Left ventricle myocardium inferior (tissue), 1 donor: ENCODE measurements around the gene ATP6V1G2. TPM values are rescaled to one million over a fixed set of nuclear protein-coding genes. Genes with fewer than 3 reads are reported as not detected.

Source experiments
- DNase-seq: peaks from one replicate; pipeline ENCODE4 v3.0.0-alpha.2; 2020
- H3K27ac ChIP-seq: fragments of 200-600 bp; replicated peaks from 2 replicates; pipeline ENCODE4 v1.8.0; 2021
- H3K27me3 ChIP-seq: fragments of 200-600 bp; 2 replicates; pipeline ENCODE4 v1.8.0; 2021; ENCODE audit warnings: low read depth
- H3K36me3 ChIP-seq: fragments of 200-600 bp; 2 replicates; pipeline ENCODE4 v1.8.0; 2021
- H3K4me1 ChIP-seq: fragments of 200-600 bp; 2 replicates; pipeline ENCODE4 v1.8.0; 2021
- H3K4me3 ChIP-seq: fragments of 200-600 bp; 2 replicates; pipeline ENCODE4 v1.8.0; 2021; ENCODE audit warnings: mild to moderate bottlenecking, moderate library complexity
- H3K9me3 ChIP-seq: fragments of 200-600 bp; replicated peaks from 2 replicates; pipeline ENCODE4 v1.8.0; 2021
- CTCF ChIP-seq: fragments of 200-600 bp; IDR thresholded peaks from 2 replicates; pipeline ENCODE4 v1.8.0; 2021; ENCODE audit warnings: antibody characterized with exemption, mild to moderate bottlenecking, borderline replicate concordance
- intact Hi-C: fragments of 100-400 bp; cut with micrococcal nuclease; formaldehyde crosslinking; loops from one replicate; pipeline ENCODE4 v1.11.0; 2022
- total RNA-seq: library from RNA; stranded (reverse); fragmentation: NEBNext Ultra II Directional; extraction: Animal tissue kit (Norgen Biotek cat#: 25700); gene quantifications from one replicate; pipeline ENCODE4 v1.2.1, GENCODE V29; 2021
- donor health status: DM: no; HTN: yes; CAD: no; lungs with severe emphysema.

The ATP6V1G2 gene
- total RNA-seq, 1 donor from 2014 or later = 1.6 TPM

GRCh38 chr6:31546958-31547726, 734 bp upstream of the ATP6V1G2 start, which contains the start of gene NFKBIL1:
Gene NFKBIL1 (plus strand): TSS chr6:31547608. CDS start chr6:31547695, 87 bp downstream.
- Histone ChIP-seq H3K36me3 (peaks cover 27% of the 10 kb centered on the region), H3K27me3 (no peaks in the 10 kb centered on the region), H3K9me3 (no peaks in the 10 kb centered on the region), H3K4me3 (peak within 1 kb of the TSS; percentile 70), H3K27ac (peak within 1 kb of the TSS; percentile 93), H3K4me1 (peaks cover 42% of the 10 kb centered on the region)
- intact Hi-C loops = loop anchor here (1.0 kb wide), 1 partner anchor 51 kb away; no protein-coding TSS in a partner anchor
- TF ChIP-seq CTCF = no peak
- peak; percentile 97 for DNase-seq

- no peak overlapping the region for H3K4me3 ChIP-seq
- TF ChIP-seq CTCF = no peak
- H3K36me3 ChIP-seq = peaks cover 16% of the 10 kb centered on the region
- DNase-seq = no peak
- intact Hi-C loops = no loop called here
- no peaks in the 10 kb centered on the region for H3K9me3 ChIP-seq
- no peaks in the 10 kb centered on the region for H3K27me3 ChIP-seq
- peaks cover 50% of the 10 kb centered on the region for H3K4me1 ChIP-seq
- no peak overlapping the region for H3K27ac ChIP-seq
Measured at GRCh38 chr6:31545291-31545690, 1.1 kb downstream of the ATP6V1G2 start.

GRCh38 chr6:31544676-31545075, 1.7 kb downstream of the ATP6V1G2 start:
- intact Hi-C loops = no loop called here
- Histone ChIP-seq H3K9me3 (no peaks in the 10 kb centered on the region), H3K27me3 (no peaks in the 10 kb centered on the region), H3K36me3 (peaks cover 16% of the 10 kb centered on the region), H3K27ac (no peak overlapping the region), H3K4me1 (peaks cover 57% of the 10 kb centered on the region), H3K4me3 (no peak overlapping the region)
- no peak for DNase-seq
- no peak for TF ChIP-seq CTCF

GRCh38 chr6:31543639-31544038, 2.8 kb downstream of the ATP6V1G2 start:
- no peaks in the 10 kb centered on the region for H3K27me3 ChIP-seq
- H3K4me3 ChIP-seq = no peak overlapping the region
- H3K9me3 ChIP-seq = no peaks in the 10 kb centered on the region
- no peak for DNase-seq
- TF ChIP-seq CTCF = no peak
- peak overlapping the region; percentile 92 for H3K27ac ChIP-seq
- peaks cover 17% of the 10 kb centered on the region for H3K36me3 ChIP-seq
- H3K4me1 ChIP-seq = peaks cover 59% of the 10 kb centered on the region
- intact Hi-C loops = no loop called here

- Histone ChIP-seq H3K9me3 (no peaks in the 10 kb centered on the region), H3K27ac (peak within 1 kb of the TSS; percentile 92), H3K4me1 (peaks cover 62% of the 10 kb centered on the region), H3K4me3 (peak within 1 kb of the TSS; percentile 83), H3K36me3 (peaks cover 35% of the 10 kb centered on the region), H3K27me3 (no peaks in the 10 kb centered on the region)
- intact Hi-C loops = no loop called here
- TF ChIP-seq CTCF = no peak
- DNase-seq = peak; percentile 94
Measured at GRCh38 chr6:31541658-31542521, 4.5 kb downstream of the ATP6V1G2 start, which contains the start of gene DDX39B. Gene DDX39B (minus strand): TSS chr6:31542003. CDS start chr6:31540532, 1,471 bp downstream.
